SK-N-SH (cell line): Measurements from ENCODE around the gene METTL23. TPM values are rescaled to one million over a fixed set of nuclear protein-coding genes. Genes with fewer than 3 reads are reported as not detected.

Source experiments
- CTCF ChIA-PET: fragments of 300-600, 350-600 bp; formaldehyde crosslinking; extraction: SDS; loops from one replicate; lab custom pipeline; 2021; lab: Yijun Ruan, JAX
- POLR2A ChIA-PET: fragments of 350-600 bp; sonication (Branson Sonifier 250); formaldehyde crosslinking; extraction: SDS; loops from one replicate; lab custom pipeline; 2020; ENCODE audit warnings: antibody characterized with exemption, inconsistent platforms; lab: Yijun Ruan, JAX
- DNase-seq: peaks from one replicate; pipeline ENCODE4 v3.0.0; 2012
- H2AFZ ChIP-seq: fragments of 200-600 bp; sonication (generic); 2 replicates; pipeline ENCODE4 v1.8.1; 2016; ENCODE audit warnings: antibody characterized with exemption, mild to moderate bottlenecking, low read depth
- H3F3A ChIP-seq: fragments of 200-600 bp; sonication (generic); replicated peaks from 2 replicates; pipeline ENCODE3; 2016; ENCODE audit warnings: antibody characterized with exemption, mild to moderate bottlenecking; ENCODE audit not compliant: insufficient read depth
- H3K27ac ChIP-seq, 2 experiments: fragments of 200-500 bp in 1 of 2; fragments of 200-600 bp in 1 of 2; sonication (Bioruptor generic) in 1 of 2; sonication (generic), shearing (Covaris generic) in 1 of 2; 2 replicates each; pipeline versions ENCODE4 v1.5.1 to v1.6.1; 2014 to 2016; ENCODE audit warnings: low read depth in 2 of 2, inconsistent platforms in 1 of 2, low read length in 1 of 2, mild to moderate bottlenecking in 1 of 2, mixed read lengths in 1 of 2
- H3K27me3 ChIP-seq: fragments of 200-600 bp; sonication (generic), shearing (Covaris generic); 2 replicates; pipeline ENCODE4 v1.6.1; 2016; ENCODE audit warnings: mixed run types; ENCODE audit not compliant: insufficient read depth
- H3K36me3 ChIP-seq, 2 experiments: fragments of 200-500 bp in 1 of 2; fragments of 200-600 bp in 1 of 2; sonication (Bioruptor generic) in 1 of 2; sonication (generic) in 1 of 2; replicated peaks in 1 of 2; 2 replicates each; pipeline versions ENCODE3 to v1.5.1; 2014 to 2016; ENCODE audit warnings: low read length in 1 of 2, mild to moderate bottlenecking in 1 of 2; ENCODE audit not compliant: insufficient read depth in 2 of 2, control insufficient read depth in 1 of 2
- H3K4me1 ChIP-seq, 2 experiments: fragments of 200-500 bp in 1 of 2; fragments of 200-600 bp in 1 of 2; sonication (Bioruptor generic) in 1 of 2; sonication (generic), shearing (Covaris generic) in 1 of 2; 2 replicates each; pipeline versions ENCODE4 v1.5.1 to v1.6.1; 2014 to 2016; ENCODE audit warnings: low read depth in 1 of 2, low read length in 1 of 2, mixed run types in 1 of 2; ENCODE audit not compliant: insufficient read depth in 2 of 2, control insufficient read depth in 1 of 2
- H3K4me2 ChIP-seq: fragments of 200-600 bp; sonication (generic), shearing (Covaris generic); 2 replicates; pipeline ENCODE4 v1.6.1; 2017; ENCODE audit warnings: mixed run types
- H3K4me3 ChIP-seq, 2 experiments: fragments of 200-500 bp in 1 of 2; fragments of 200-600 bp in 1 of 2; sonication (Bioruptor generic) in 1 of 2; sonication (generic), shearing (Covaris generic) in 1 of 2; 2 replicates each; pipeline versions ENCODE4 v1.5.1 to v1.8.1; 2014 to 2016; ENCODE audit warnings: low read depth in 2 of 2, inconsistent platforms in 1 of 2, low read length in 1 of 2, mild to moderate bottlenecking in 1 of 2, mixed read lengths in 1 of 2, moderate library complexity in 1 of 2
- H3K79me2 ChIP-seq: fragments of 200-600 bp; sonication (generic); 2 replicates; pipeline ENCODE4 v1.8.1; 2017; ENCODE audit warnings: mild to moderate bottlenecking; ENCODE audit not compliant: insufficient read depth
- H3K9ac ChIP-seq: fragments of 200-600 bp; sonication (generic); 2 replicates; pipeline ENCODE4 v1.6.1; 2017; ENCODE audit warnings: mixed run types
- H3K9me2 ChIP-seq: fragments of 200-600 bp; sonication (generic); 2 replicates; pipeline ENCODE4 v1.6.1; 2017; ENCODE audit warnings: mixed run types
- H3K9me3 ChIP-seq: fragments of 200-600 bp; sonication (generic); 2 replicates; pipeline ENCODE4 v1.6.1; 2017; ENCODE audit warnings: mixed run types, mild to moderate bottlenecking, moderate library complexity
- H4K20me1 ChIP-seq: fragments of 200-600 bp; sonication (generic); 2 replicates; pipeline ENCODE4 v1.6.1; 2017; ENCODE audit warnings: mild to moderate bottlenecking, mixed run types; ENCODE audit not compliant: insufficient read depth
- ELF1 ChIP-seq: IDR thresholded peaks from 2 replicates; pipeline ENCODE4 v1.4.0; 2012
- EP300 ChIP-seq, 2 experiments: IDR thresholded peaks; 2 replicates each; pipeline versions ENCODE4 v1.4.0 to v1.6.1; 2012; ENCODE audit warnings: borderline replicate concordance in 1 of 2, low read depth in 1 of 2, low read length in 1 of 2
- FOXM1 ChIP-seq: IDR thresholded peaks from 2 replicates; pipeline ENCODE4 v1.4.0; 2012; ENCODE audit warnings: low read depth, mild to moderate bottlenecking
- JUND ChIP-seq: IDR thresholded peaks from 2 replicates; pipeline ENCODE4 v1.4.0; 2012
- MXI1 ChIP-seq: IDR thresholded peaks from 2 replicates; pipeline ENCODE4 v1.6.1; 2012; ENCODE audit warnings: mild to moderate bottlenecking, low read depth, low read length, improper control_type of control experiment
- RAD21 ChIP-seq: IDR thresholded peaks from 2 replicates; pipeline ENCODE4 v1.6.1; 2012; ENCODE audit warnings: mild to moderate bottlenecking, low read length
- SIN3A ChIP-seq: IDR thresholded peaks from 2 replicates; pipeline ENCODE4 v1.6.1; 2012; ENCODE audit warnings: low read depth, mild to moderate bottlenecking, low read length, moderate library complexity, borderline replicate concordance
- TEAD4 ChIP-seq: IDR thresholded peaks from 2 replicates; pipeline ENCODE4 v1.4.0; 2012; ENCODE audit warnings: mild to moderate bottlenecking, borderline replicate concordance; ENCODE audit not compliant: insufficient read depth
- WGBS: methylation state at CpG from one replicate; pipeline ENCODE4 v1.1.6; 2017; ENCODE audit warnings: low lambda C conversion rate; 5-methylcytosine and 5-hydroxymethylcytosine counted together
- polyA plus RNA-seq, 3 experiments: library from polyadenylated mRNA; depleted of rRNA; stranded (reverse); fragments of >200 nt; gene quantifications; 2 replicates each; pipeline ENCODE4 v1.2.3, GENCODE V29; 2012
- TF ChIP-seq, protein P1 (sequence below): IDR thresholded peaks from 2 replicates; pipeline ENCODE4 v1.4.0; 2012; ENCODE audit warnings: low read depth, borderline replicate concordance
- TF ChIP-seq, protein P2 (sequence below): fragments of 150-350 bp; IDR thresholded peaks from 2 replicates; pipeline ENCODE4 v1.6.1; 2017; ENCODE audit warnings: antibody characterized with exemption, low read length, low read depth, borderline replicate concordance
- TF ChIP-seq, protein P3 (sequence below): fragments of 200-600 bp; sonication (generic); IDR thresholded peaks from 2 replicates; pipeline ENCODE4 v1.6.1; 2017; ENCODE audit warnings: antibody characterized with exemption, mild to moderate bottlenecking, moderate library complexity

Gene METTL23
- polyA plus RNA-seq, 1 of the 3 experiments (the other 2 are of a cell fraction) = 75.9 TPM

DNA sequence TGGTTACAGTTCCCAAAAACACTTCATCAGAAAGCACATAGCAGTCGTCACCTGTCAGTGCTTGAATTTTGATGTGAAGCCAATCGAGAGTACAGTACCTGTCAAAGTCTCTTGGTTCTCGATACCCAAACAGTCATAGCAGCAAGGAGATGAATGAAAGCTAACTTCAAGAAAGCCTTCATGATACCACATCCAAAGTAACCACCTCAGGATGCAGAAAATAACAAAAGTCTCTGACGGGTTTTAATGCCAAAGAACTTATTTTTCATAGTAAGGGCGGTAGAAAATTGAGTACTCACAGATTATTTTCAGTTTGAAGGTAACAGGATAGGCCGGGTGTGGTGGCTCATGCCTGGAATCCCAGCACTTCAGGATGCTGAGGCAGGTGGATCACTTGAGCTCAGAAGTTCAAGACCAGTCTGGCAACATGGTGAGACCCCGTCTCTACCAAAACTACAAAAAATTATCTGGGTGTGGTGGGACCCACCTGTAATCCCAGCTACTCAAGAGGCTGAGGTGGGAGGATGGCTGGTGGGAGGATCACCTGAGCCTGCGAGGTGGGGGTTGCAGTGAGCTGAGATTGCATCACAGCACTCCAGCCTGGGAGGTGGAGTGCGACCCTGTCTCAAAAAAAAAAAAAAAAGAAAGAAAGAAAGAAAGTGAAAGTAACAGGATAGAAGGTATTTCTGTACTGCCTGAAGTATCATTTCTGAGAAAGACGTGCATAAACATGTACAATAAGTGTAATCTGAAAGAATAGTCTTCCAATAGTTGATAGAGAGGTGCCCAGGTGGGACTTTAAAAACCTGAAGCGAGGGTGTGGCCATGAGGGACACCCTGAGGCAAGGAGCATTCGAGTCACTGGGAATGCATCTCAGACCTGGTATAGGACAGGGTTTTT is 26.7 kb downstream of the METTL23 start:
- Histone ChIP-seq H3K9me3 (no peaks in the 10 kb centered on the region), H2AFZ (no peak overlapping the region), H3K27ac (no peak overlapping the region), H3K4me2 (no peak overlapping the region), H3K4me3 (no peak overlapping the region), H3K36me3 (peaks cover 3 to 27% of the 10 kb centered on the region in 2 experiments), H4K20me1 (no peaks in the 10 kb centered on the region), H3K9ac (no peak overlapping the region), H3K9me2 (no peaks in the 10 kb centered on the region), H3K27me3 (no peaks in the 10 kb centered on the region), H3F3A (no peaks in the 10 kb centered on the region), H3K79me2 (no peaks in the 10 kb centered on the region), H3K4me1 (no peaks in the 10 kb centered on the region)
- CTCF ChIA-PET = no interaction called here
- TF ChIP-seq TEAD4 = no peak
- TF ChIP-seq, protein P1, sequence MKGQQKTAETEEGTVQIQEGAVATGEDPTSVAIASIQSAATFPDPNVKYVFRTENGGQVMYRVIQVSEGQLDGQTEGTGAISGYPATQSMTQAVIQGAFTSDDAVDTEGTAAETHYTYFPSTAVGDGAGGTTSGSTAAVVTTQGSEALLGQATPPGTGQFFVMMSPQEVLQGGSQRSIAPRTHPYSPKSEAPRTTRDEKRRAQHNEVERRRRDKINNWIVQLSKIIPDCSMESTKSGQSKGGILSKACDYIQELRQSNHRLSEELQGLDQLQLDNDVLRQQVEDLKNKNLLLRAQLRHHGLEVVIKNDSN = no peak
- TF ChIP-seq MXI1 = no peak
- no peak for TF ChIP-seq ELF1
- no peak for TF ChIP-seq JUND
- POLR2A ChIA-PET = no interaction called here
- DNase-seq = no peak
- WGBS = 91% methylated on average over 12 of the region's 12 CpGs

DNA sequence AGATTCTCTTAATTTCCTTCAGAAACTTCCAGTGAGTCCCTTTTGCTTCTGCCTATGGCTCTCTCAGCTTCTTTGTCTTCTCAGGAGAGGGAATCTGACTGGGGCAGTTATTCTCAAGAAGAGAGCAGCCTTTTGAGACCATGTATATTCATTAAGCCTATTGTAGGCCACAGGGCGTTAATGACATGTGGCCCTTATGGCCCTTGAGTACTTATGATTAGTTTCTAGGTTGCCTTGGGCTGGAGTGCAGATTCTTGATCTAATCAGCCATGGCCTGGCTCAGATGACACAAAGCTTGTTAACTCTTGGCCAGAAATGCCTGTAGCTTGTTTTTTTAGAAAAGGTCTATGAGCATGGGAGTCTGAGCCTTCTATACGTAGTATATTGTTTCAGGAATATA is 28.6 kb downstream of the METTL23 start:
- H3K9me2 ChIP-seq = no peaks in the 10 kb centered on the region
- CTCF ChIA-PET = interaction anchor here (1.1 to 1.2 kb wide), 2 partner anchors 9 to 301 kb away, joined by 3 to 5 read pairs; no protein-coding TSS in a partner anchor
- 100% methylated on average over 2 of the region's 2 CpGs for WGBS
- H3K4me3 ChIP-seq = no peak overlapping the region
- POLR2A ChIA-PET = no interaction called here
- H3K9ac ChIP-seq = no peak overlapping the region
- DNase-seq = peak; percentile 34
- H3F3A ChIP-seq = no peaks in the 10 kb centered on the region
- H3K36me3 ChIP-seq = peaks cover 3 to 29% of the 10 kb centered on the region in 2 experiments
- H3K79me2 ChIP-seq = no peaks in the 10 kb centered on the region
- H3K9me3 ChIP-seq = no peaks in the 10 kb centered on the region
- no peaks in the 10 kb centered on the region for H4K20me1 ChIP-seq
- no peaks in the 10 kb centered on the region for H3K27me3 ChIP-seq
- no peak overlapping the region for H2AFZ ChIP-seq
- no peak for TF ChIP-seq SIN3A
- TF ChIP-seq, protein P1 = no peak
- TF ChIP-seq, protein P2, sequence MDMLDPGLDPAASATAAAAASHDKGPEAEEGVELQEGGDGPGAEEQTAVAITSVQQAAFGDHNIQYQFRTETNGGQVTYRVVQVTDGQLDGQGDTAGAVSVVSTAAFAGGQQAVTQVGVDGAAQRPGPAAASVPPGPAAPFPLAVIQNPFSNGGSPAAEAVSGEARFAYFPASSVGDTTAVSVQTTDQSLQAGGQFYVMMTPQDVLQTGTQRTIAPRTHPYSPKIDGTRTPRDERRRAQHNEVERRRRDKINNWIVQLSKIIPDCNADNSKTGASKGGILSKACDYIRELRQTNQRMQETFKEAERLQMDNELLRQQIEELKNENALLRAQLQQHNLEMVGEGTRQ = no peak
- no peak for TF ChIP-seq FOXM1
- no peak for TF ChIP-seq RAD21
- TF ChIP-seq, protein P3, sequence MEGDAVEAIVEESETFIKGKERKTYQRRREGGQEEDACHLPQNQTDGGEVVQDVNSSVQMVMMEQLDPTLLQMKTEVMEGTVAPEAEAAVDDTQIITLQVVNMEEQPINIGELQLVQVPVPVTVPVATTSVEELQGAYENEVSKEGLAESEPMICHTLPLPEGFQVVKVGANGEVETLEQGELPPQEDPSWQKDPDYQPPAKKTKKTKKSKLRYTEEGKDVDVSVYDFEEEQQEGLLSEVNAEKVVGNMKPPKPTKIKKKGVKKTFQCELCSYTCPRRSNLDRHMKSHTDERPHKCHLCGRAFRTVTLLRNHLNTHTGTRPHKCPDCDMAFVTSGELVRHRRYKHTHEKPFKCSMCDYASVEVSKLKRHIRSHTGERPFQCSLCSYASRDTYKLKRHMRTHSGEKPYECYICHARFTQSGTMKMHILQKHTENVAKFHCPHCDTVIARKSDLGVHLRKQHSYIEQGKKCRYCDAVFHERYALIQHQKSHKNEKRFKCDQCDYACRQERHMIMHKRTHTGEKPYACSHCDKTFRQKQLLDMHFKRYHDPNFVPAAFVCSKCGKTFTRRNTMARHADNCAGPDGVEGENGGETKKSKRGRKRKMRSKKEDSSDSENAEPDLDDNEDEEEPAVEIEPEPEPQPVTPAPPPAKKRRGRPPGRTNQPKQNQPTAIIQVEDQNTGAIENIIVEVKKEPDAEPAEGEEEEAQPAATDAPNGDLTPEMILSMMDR = no peak
- TF ChIP-seq EP300 (IDR thresholded peaks at IDR 0.05; ENCODE audit: borderline replicate concordance in 1 of 2, low read depth in 1 of 2, low read length in 1 of 2) = no peak
- no peak overlapping the region for H3K27ac ChIP-seq
- no peaks in the 10 kb centered on the region for H3K4me1 ChIP-seq
- H3K4me2 ChIP-seq = no peak overlapping the region
